AG04449 (cell line): ENCODE data around the gene KANSL3.

Experiments
- CTCF ChIA-PET: fragments of 350-600 bp; formaldehyde crosslinking; extraction: SDS; loops from one replicate; lab custom pipeline; 2021; ENCODE audit warnings: antibody characterized with exemption; lab: Yijun Ruan, JAX
- POLR2A ChIA-PET: fragments of 400-600, 350-600 bp; formaldehyde crosslinking; extraction: SDS; loops from one replicate; lab custom pipeline; 2020; ENCODE audit warnings: antibody characterized with exemption, inconsistent platforms; lab: Yijun Ruan, JAX
- DNase-seq: peaks from one replicate; pipeline ENCODE4 v3.0.0-alpha.2; 2010; ENCODE audit warnings: low read depth, low spot score
- H3K4me3 ChIP-seq: 2 replicates; pipeline ENCODE4 v1.5.1; 2011; ENCODE audit warnings: low read depth, mild to moderate bottlenecking, control low read depth, low read length
- CTCF ChIP-seq: IDR thresholded peaks from one replicate; pipeline ENCODE4 v1.5.1; 2011; ENCODE audit warnings: mild to moderate bottlenecking, moderate library complexity, low read length, control low read depth, inconsistent platforms; ENCODE audit not compliant: insufficient read depth; ENCODE audit errors: missing control alignments

Gene KANSL3

GRCh38 chr2:96642564-96643360, 4.7 kb upstream of the KANSL3 start, which contains the start of gene FER1L5:
FER1L5 (plus strand) TSS chr2:96642764; CDS start chr2:96642837, 73 bp downstream.
- H3K4me3 ChIP-seq, result peak within 1 kb of the TSS; percentile 56
- CTCF ChIA-PET, result interaction anchor here (1.1 to 1.2 kb wide), 2 partner anchors 60 to 160 kb away, joined by 3 to 4 read pairs; no protein-coding TSS in a partner anchor
- POLR2A ChIA-PET, result no interaction called here
- no peak for TF ChIP-seq CTCF
- DNase-seq, result no peak

GRCh38 chr2:96637385-96638143, 548 bp downstream of the KANSL3 start:
- ChIA-PET POLR2A (interaction anchor here (0.8 to 1.9 kb wide), 3 partner anchors 11 to 123 kb away, joined by 3 to 13 read pairs (median 4); partner anchors contain the start of gene CNNM4), CTCF (interaction anchor here (0.9 to 2.2 kb wide), 3 partner anchors 124 to 163 kb away, joined by 3 to 6 read pairs (median 4); no protein-coding TSS in a partner anchor)
- no peak for TF ChIP-seq CTCF
- peak overlapping the region; percentile 77 for H3K4me3 ChIP-seq
- no peak for DNase-seq

GRCh38 chr2:96636551-96637171, 1.5 kb downstream of the KANSL3 start:
- POLR2A ChIA-PET, result interaction anchor here (1.3 to 1.9 kb wide), 2 partner anchors 28 to 124 kb away, joined by 4 to 13 read pairs; partner anchors contain the start of gene CNNM4
- CTCF ChIA-PET, result interaction anchor here (0.7 to 2.2 kb wide), 4 partner anchors 28 to 164 kb away, joined by 3 to 6 read pairs (median 4); no protein-coding TSS in a partner anchor
- no peak for DNase-seq

GRCh38 chr2:96633641-96634040, 4.5 kb downstream of the KANSL3 start:
- H3K4me3 ChIP-seq, result no peak overlapping the region
- CTCF ChIA-PET, result interaction anchor here (1.1 kb wide), 1 partner anchor 305 kb away, joined by 3 read pairs; no protein-coding TSS in a partner anchor
- TF ChIP-seq CTCF, result no peak

More at GRCh38 chr2:96636551-96637171, 1.5 kb downstream of the KANSL3 start:
- TF ChIP-seq CTCF, result no peak
- peak overlapping the region; percentile 77 for H3K4me3 ChIP-seq

GRCh38 chr2:96631804-96632435, 6.2 kb downstream of the KANSL3 start:
- no peak for TF ChIP-seq CTCF
- no peak for DNase-seq
- ChIA-PET CTCF (interaction anchor here (1.1 kb wide), 1 partner anchor 32 kb away, joined by 3 read pairs; no protein-coding TSS in a partner anchor), POLR2A (no interaction called here)
- H3K4me3 ChIP-seq, result no peak overlapping the region

More at GRCh38 chr2:96633641-96634040, 4.5 kb downstream of the KANSL3 start:
- POLR2A ChIA-PET, result no interaction called here
- no peak for DNase-seq
